ENCODE measurements around the gene FAM171A2.
"Not testable (repeated sequence)": the region's sequence is repeated elsewhere in the genome, so short reads cannot be mapped to it uniquely, and the experiment has no call there.

Gene FAM171A2

DNA sequence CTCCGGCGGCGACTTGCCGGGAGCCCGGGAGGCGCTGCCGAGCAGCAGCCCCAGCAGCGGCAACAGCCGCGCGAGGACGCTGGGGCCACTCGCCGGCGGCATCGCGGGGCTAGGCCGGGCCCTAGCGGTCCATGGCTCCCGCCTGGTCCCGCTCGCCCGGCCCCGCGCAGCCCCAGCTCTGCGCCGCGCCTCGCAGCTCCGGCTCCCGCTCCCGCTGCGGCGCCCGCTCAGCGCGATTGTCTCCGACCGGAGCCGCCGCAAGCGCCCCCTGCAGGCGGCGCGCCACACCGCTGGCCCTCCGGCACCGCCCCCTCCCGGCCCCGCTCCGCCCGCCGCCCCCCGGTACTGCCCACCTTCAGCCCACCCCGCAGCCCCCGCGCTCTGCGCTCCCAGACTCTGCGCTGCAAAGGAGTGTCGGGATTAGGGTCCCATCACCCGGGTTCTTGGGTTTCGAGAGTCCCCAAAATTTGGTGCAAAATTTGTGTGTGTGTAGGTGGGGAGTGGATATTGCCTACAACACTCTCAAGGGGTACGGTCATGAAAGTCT is at the start of gene FAM171A2:
TSS of gene FAM171A2 (minus strand) at position 241 of the 547 bp plus-strand sequence. CDS start at position 102, 139 bp downstream.
- DNase-seq, result peak; percentile 80

DNA sequence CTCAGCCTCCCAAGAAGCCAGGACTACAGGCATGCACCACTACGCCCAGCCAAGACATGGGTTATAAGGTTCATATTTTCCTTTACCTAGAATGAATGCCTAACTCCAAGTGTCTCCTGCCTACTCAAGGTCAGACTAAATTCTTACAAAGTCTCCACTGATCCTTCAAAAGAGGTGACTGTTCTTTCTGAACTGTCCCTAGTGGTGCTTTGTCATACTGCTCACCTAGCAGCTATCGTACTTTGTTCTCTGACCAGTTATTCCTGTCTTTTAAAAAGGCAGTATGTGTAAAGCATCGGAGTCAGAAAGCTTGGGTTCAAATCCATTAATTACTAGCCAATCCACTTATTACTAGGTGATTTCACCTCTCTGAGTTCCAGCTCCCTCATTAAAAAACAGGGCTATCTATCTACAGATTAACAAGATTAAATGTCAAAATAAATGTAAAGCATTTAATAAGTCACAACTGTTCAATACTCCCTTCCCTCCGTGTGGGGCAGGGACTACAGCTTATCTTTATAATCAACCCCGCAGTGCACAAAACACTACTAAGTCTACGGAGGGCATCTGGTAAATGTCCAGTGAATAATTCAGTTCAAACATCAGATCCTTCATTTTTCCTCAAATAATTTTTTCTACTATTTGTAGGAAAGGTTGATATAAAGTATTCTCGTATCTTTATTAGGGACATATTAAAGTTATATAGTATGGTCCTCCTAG is 45.8 kb upstream of the FAM171A2 start:
- DNase-seq, result no peak

DNA sequence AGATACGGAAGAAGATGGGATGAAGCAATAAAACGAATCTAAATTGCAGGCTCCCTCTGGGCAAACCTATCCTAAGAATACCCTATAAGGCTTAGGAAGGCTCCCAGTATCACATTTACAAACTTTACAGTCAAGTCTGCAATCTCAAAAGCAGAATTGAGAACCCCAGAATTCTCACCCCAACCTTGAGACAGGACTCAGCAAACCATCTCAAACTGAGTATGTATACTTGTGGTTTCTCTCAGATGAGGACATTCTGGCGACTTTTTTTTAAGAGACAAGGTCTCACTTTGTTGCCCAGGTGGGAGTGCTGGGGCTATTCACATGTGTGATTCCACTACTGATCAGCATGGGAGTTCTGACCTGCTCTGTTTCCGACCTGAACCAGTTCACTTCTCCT is 45.1 kb upstream of the FAM171A2 start:
- no peak for DNase-seq

DNA sequence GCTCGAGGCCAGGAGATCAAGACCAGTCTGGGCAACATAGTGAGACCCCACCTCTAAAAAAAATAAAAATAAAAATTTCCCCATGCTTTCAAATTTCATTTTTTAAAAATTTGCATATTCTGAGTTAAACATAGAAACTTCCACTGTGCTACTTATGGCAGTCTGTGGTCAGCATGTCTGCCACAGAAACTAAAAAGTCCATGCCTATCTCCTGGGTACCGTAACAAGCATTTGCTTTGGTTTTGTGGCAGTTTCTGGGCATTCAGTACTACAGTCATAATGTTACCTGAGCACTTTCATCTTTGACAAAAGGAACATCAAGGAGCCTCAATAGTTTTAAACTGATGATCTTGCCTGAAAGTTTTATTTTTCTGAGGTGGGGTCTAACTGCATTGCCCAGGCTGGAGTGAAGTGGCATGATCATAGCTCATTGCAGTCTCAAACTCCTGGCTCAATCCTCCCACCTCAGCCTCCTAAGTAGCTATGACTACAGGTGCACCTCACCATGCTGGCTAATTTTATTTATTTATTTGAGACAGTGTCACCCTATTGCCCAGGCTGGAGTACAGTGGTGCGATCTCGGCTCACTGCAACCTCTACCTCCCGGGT is 39.0 kb upstream of the FAM171A2 start:
- no peak for DNase-seq

DNA sequence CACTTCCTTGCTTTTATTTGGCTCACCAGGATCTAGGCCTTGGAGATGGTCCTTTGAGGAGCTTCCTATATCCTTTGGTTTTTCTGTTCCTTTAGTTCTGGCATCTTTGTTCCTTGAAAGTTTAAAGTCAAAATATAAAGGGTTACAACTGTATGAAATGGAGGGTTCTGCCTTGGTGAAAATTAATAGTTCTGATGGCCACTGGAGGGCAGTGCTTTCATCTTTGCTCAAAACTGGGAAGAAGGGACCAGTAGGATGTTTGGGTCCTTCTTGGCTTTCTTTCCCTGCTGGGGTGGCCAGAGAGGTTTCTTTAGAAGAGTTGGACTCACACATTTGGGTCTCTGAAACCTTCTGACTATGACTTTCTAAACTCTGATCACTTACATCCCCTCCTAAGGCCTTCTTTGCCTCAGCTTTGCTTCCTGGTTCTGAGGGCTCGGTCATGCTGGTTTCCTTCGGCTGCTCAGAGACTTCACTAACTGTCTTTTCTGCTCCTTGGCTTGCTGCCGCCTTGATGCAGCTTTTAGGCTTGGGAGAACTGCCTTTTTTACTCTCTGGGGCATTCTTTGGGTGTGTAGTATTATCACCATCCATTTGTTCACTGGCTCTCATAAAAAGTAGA is 36.7 kb upstream of the FAM171A2 start:
- DNase-seq, result no peak

DNA sequence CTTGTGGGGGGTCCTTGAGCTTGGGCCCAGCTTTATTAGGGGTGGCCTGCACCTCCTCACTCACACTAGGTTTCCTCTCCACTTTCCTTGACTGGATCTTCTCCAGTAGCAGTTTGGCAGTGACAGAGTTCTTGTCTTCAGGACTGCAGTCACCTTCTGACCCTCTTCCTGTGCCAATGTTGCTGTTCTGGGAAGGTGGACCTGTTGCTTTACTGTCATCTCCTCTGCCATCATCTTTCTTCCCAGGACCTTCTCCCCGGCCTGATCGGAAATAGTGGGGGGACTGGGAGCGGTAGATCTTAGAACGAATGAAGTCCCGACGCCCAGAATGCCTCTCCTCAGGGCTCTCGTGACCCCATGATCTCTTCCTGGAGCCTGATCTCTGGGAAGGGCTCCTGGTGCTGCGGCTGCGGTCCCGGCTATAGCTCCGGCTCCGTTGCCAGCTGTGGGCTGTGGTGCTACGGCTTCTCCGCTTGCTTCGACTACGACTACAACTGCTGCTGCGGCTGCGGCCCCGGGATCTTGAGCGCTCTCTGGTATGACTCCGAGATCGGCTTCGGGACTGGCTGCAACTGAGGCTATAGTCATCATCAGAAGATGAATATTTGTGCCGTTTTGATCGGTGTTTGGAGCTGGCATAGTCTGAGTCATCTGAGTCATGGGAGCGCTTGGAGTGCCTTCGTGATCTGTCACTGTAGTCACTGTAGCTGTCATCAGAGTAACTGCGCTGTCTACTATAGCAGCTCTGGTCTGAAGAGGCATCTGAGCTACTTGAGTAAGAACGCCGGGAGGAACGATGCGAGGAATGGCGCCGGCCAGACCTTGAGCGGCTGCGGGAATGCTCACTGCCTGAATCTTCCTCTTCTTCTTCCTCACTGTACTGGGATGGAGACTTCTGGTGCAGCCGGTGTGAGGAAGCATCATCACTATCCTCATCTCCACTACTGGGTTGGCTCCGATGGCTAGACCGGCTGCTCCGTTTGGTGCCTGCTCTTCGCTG is 35.3 kb upstream of the FAM171A2 start:
- DNase-seq, result no peak

DNA sequence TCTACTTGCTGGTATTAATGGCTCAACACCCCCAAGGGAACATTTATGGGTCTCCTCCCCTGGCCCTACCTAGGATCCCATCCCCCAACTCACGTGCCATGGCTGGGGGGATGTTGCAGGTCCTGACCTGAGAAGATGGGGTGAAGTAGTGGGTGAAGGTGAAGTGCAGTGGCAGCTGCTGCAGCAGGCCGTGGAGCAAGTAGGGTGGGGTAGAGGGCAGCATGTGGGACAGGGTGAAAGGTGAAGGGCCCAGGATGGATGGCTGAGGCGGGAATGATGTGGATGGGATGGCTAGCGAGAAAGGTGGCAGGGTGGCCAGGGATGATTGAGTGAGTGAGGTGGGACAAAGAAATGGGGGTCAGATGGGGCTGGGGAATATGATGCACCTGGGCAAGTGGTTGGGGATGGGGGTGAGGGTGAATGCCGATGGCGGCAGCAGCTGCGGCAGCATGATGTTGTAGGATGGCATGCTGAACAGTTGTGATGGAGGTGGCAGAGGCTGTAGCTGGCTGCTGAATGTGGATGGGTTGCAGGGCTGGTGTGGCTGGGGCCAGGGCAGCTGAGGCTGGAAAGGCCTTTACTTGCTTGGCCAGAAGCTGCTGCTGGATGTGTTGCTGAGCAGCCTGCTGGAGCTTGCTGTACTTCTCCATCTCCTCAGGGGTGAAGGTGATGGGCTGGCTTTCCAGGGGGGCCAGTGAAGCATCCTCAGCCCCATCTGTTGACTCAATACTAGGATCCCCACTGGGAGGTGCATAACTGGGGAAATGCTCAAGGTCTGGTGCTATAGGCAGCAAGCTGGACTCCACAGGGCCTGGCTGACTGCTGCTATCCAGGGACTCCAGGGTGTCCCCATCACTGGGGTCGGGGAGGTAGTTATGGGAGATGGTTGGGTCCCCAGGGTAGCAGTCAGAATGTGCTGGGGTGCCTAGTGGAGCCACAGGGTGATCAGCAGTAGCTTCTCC is 34.1 kb upstream of the FAM171A2 start:
- no peak for DNase-seq

DNA sequence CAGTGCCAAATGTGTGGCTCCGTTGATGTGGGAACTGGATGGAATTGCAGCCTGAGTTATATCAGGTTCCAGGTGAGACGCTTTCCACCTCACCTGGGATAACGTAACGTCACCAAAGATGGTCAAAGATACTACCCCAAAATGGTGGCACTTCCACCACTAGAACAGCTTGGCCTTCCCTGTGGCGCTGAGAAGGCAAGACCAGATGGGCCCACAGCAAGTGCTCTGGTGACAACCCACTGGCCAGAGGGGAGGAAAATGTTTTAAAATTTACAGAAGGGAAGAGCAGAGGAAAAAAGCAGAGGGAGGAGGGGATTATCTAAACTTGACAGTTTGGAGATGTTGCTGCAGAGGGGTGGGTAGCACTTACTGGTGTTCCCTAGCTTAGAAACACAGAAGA is 33.3 kb upstream of the FAM171A2 start:
- DNase-seq, result no peak

DNA sequence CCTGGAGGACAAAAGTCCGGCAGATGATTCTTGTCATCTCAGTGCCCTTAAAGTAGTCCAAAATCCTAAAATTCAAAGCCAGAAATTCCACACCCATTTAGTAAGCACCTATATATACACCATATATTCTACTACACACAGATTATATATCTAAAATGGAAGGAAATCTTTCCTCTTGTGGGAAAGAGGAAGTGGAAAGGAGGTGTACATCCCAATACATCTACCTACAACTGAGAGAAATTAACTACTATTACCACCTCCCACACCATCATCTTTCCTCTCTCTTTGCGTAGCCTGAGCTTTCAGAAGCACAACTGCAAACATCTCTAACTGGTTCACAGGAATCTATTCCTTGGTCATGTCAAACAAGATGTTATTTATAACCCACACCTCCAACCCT is 31.2 kb upstream of the FAM171A2 start:
- DNase-seq, result no peak

DNA sequence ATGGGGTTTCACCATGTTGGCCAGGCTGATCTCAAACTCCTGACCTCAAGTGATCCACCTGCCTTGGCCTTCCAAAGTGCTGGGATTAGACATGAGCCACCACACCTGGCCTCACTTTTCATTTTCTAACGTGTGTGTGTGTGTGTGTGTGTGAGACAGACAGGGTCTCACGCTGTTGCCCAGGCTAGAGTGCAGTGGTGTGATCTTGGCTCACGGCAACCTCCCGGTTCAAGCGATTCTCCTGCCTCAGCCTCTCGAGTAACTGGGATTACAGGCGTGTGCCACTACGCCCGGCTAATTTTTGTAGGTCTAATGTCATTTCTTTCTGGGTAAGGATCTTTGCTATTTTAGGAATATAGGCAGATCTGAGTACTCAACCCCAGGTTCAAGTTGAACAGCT is 30.5 kb upstream of the FAM171A2 start:
- not testable (repeated sequence) for DNase-seq

DNA sequence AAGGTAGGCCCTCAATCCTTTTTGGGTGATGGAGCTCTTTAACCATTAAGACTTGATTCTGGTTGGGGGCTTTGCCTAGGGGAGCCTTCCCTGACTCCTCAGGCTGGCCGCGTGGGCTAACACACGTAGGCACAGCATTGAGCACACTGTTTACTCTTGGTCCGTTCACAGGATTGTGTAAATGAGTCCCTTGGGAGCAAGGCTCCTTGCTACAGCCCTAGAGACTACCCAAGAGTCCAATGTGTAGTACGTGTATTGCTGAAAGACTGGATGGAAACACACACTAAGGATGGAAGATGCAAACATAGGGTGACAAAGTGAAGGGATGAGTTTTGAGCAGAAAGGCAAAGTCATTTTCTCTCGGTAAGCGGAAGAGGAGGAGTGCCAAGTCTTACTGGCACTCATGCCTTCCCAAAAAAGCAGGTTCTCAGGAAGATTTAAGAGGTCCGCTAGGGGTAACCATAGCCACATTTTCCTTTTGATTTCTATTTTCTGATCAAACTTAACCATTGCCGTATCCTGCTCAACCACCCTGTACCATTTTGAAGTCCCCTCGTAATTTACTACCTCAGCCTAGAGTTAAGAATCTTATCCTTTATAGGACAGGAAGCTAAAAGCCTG is 26.7 kb upstream of the FAM171A2 start:
- no peak for DNase-seq

DNA sequence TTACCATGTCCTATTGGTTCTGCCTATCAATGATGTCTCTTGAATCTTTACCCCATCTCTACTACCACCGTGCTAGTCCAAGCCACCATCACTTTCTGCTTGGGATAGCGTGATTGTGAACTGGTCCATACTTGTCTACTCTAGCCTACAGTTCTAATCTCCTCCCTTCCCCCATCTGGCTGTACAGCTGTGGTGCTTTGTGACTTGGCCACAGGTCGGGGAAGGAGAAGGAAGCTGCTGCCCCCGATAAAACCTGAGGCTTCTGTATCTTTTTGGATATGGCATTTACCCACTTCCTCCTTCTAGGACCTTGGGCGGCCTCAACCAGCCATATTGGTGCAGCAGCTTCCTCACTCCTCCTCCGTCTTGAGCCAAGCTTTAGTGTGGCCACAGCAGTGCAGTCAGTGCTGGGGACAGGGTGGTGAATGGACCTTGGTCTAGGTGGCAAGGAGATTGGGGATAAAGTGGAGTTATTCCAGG is 26.1 kb upstream of the FAM171A2 start:
- DNase-seq, result no peak

DNA sequence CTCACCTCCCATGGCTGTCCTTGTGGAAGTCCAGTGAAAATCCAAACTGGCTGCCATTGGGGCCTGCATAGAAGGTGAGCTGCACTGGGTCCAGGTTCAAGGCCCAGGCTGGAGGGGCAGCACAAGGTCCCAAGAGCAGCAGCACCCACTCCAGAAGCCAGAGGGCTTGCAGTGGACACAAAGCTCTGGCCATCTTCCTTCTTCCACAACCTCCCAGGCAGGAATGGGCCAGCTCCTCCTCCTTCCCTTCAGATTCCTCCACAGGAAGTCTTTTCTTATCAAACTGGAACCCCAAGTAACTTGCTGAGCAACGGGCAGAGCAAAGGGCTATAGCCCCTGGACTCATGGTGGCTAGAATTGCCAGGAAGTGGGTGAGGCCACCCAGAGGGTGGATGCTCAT is 25.6 kb upstream of the FAM171A2 start, which contains the start of gene ITGA2B:
TSS of gene ITGA2B (minus strand) at position 369 of the 400 bp plus-strand sequence. CDS start at position 193, 176 bp downstream.
- DNase-seq, result no peak

DNA sequence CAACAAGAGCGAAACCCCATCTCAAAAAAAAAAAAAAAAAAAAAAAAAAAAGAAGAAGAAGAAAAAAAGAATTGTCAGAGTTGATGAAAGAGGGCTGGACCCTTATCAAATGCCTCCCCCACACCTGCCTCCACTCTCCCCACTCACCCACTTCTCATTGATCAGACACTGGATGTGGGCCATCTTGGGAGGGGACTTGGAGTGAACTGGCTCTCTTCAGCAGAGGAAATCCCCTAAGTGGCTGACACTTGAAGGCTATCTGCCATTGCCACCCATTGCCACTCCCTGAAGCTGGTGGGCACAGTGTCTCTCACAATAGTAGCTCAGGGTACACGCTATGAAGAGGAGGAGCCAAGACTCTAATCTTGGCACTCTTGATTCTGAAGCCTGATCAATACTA is 24.2 kb upstream of the FAM171A2 start:
- DNase-seq, result no peak

DNA sequence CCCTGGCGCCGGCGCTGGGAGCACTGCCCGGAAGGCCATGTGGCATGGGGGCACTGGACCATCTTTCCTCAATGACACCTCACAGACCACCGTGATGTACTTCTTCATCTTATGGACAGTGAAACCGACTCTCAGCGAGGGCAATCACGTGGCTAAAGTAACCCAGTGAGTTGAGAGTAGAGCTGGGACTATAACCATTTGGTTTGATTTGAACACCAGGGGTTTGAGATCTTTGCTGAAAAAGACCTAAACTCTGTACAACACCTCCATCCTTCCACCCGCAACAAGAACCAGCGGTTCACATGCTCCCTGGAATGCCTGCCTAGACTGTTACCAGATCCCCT is 22.5 kb upstream of the FAM171A2 start:
- DNase-seq, result no peak

DNA sequence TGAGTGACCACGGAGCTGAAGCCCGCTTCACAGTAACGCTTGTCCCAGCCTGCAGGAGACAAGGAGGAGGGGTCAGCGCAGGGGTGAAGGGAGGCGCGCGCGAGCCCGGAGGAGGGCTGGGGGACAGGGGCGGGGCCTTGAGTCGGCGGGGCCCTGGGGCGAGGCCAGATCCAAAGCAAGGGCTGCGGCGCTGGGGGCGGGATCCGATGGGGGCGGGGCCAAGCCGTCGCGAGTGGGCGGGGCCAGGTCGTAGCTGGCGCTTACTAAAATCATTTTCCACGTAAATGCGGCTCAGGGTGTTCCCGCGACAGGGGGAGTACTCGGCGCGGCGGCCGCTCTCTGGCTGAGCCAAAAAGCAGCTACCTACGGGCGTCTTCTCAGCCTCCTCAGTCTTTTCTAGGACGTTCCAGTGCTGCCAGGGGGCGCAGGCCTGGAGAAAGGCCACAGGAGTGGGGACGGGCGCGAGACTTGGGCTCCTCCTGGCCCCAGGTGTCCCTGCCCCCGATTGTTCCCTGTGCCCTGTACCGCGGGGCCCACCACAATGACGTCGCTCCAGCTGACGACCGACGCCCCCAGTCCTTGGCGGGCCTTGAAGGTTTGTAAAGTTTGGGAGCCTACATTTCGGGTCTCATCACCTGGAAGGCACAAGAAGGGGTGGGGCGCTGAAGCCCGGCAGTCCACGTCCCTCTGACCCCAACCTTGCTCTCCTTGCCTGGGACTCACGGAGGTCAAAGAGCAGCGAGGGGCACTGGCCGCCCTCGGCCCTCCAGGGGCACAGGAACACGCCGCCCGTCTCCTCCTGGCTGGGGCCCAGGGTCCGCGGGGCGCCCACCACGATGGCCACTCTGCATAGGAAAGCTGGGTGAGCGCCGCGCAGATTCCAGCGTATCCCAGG is 21.9 kb upstream of the FAM171A2 start:
- peak; percentile 82 for DNase-seq

DNA sequence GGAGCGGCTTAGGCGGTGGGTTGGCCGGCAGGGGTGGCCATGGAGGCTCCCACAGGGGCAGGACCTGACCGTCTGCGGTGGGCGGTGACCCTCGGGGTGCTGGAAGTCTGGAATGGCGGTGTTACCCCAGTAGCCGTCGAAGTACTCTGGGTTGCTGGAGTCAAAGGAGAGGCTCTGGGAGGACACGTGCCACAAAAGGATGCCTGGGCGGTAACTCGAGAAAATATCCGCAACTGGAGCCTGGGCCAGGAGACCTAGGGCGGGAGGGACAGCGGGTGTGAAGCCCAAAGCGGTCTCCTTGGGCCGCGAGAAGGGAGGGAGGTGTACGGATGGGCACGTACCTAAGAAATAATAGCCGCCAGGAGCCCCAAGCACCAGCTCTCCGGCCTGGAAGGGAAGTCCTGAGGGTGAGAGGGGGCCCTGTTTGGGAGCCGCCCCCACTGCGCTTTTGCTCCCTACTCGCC is 21.2 kb upstream of the FAM171A2 start:
- DNase-seq, result no peak

DNA sequence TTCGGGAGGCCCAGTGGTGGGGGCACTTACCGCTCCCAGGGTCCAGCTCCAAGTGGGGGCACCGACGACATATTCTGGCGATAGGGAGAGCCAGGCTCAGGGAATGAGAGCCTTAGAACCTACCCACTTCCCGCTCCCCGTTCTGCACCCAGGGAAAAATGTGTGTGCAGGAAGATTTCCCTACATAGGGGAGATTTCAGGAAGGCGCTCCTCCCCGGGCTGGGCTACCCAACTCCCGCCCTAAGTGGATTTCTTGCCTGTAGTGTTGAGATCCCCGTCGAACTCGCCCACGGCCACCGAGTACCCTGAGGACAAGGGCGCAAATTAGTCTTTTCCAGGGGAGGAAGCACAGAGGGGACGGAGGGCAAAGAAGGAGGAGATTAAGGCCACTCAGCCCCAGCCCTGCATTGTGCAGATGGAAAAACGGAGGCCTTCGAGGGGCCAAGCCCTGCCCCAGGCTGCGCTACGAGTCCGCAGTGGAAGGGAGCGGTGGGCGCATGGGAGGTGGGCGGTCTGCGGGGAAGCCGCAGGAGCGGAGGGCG is 20.7 kb upstream of the FAM171A2 start:
- no peak for DNase-seq

DNA sequence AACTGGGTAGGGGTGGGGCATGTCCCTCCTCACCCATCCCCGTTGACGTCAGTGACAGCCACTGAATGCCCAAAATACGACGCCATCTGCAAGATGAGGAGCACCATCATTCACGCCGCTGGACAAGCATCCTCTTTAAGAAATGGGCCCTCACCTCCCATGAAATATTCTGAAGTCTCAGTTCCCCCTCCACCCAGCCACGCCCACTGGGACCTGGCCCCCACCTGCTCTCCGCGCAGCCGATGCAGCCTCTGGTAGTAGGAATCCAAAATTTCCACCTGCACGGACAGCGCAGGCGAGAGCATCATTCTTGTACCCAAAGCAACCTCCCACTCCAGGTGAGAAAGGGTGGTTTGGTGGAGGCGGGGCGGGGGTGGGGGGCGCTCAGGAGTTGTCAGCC is 20.2 kb upstream of the FAM171A2 start:
- DNase-seq, result no peak

Data from RPMI8226 (cell line).